ENCODE data around the gene SKOR1. TPM values are rescaled to one million over a fixed set of nuclear protein-coding genes. Genes with fewer than 3 reads are reported as not detected.

SKOR1 gene
- total and polyA plus RNA-seq, 2 of the 4 experiments (the other 2 are of a cell fraction), result 0.03 TPM; not detected in 1

- Histone ChIP-seq H2BK15ac (ENCODE audit: low read depth, low read length) (no peak overlapping the region), H3K9ac (ENCODE audit: low read depth, low read length) (no peak overlapping the region), H2AK9ac (replicated peaks; ENCODE audit: low read depth, low read length, poor library complexity) (no peak overlapping the region), H2BK120ac (ENCODE audit: low read depth, low read length) (no peak overlapping the region), H3K23ac (ENCODE audit: low read depth, low read length) (no peak overlapping the region), H2AK5ac (ENCODE audit: low read depth, low read length) (no peak overlapping the region), H4K91ac (ENCODE audit: insufficient read depth, low read depth, low read length) (no peak overlapping the region), H3K4me2 (ENCODE audit: low read depth, low read length) (no peak overlapping the region), H3K27ac (ENCODE audit: insufficient read depth, low read length) (no peak overlapping the region), H3K4ac (ENCODE audit: low read depth, low read length) (no peak overlapping the region), H4K5ac (ENCODE audit: low read depth, low read length) (no peak overlapping the region), H3K36me3 (ENCODE audit: control insufficient read depth, insufficient read depth, low read length) (peaks cover 2% of the 10 kb centered on the region; the same call in 1 of the 2 replicates), H2BK5ac (ENCODE audit: low read depth, low read length, poor library complexity, severe bottlenecking) (no peak overlapping the region), H3K4me1 (ENCODE audit: control insufficient read depth, insufficient read depth, low read length) (no peaks in the 10 kb centered on the region), H3K9me3 (ENCODE audit: control insufficient read depth, insufficient read depth, low read length) (no peaks in the 10 kb centered on the region), H3K14ac (replicated peaks; ENCODE audit: low read depth, low read length) (no peak overlapping the region), H3K79me1 (ENCODE audit: low read depth in 1 of 2, low read length in 2 of 2) (no peaks in the 10 kb centered on the region), H4K8ac (ENCODE audit: low read depth in 2 of 2, low read length in 2 of 2) (no peak overlapping the region), H4K20me1 (ENCODE audit: insufficient read depth, low read length) (0 out of 2 replicates have a peak, but pooled peaks cover 3% of the 10 kb centered on the region), H3K56ac (ENCODE audit: extremely low read depth, insufficient read depth, low read length) (no peak overlapping the region), H2BK20ac (ENCODE audit: low read depth, low read length) (no peak overlapping the region), H3K9me1 (ENCODE audit: insufficient read depth, low read length) (no peaks in the 10 kb centered on the region), H3K4me3 (ENCODE audit: insufficient read depth, low read depth, low read length) (no peak overlapping the region), H2AFZ (replicated peaks; ENCODE audit: low read length, poor library complexity) (no peak overlapping the region), H3K18ac (ENCODE audit: low read depth, low read length) (no peak overlapping the region), H3K27me3 (ENCODE audit: control insufficient read depth, insufficient read depth, low read length) (no peaks in the 10 kb centered on the region)
- dilution Hi-C loops (cut with HindIII; ENCODE audit: low sequenced_read_pairs, unreplicated experiment) (no loop called here), intact Hi-C loops (cut with micrococcal nuclease) (no loop called here), in situ Hi-C loops (cut with MboI; ENCODE audit: low sequenced_read_pairs) (no loop called here)
- TF ChIP-seq USF2 (IDR thresholded peaks at IDR 0.05; ENCODE audit: low read depth, low read length), result no peak
- CTCF ChIA-PET, result no interaction called here
- DNase-seq (no peak), ATAC-seq (ENCODE audit: low read depth) (no peak)
- POLR2A ChIA-PET (ENCODE audit: unreplicated experiment), result no interaction called here
- no TSS peak for BruUV-seq (replicated peaks)
These were observed 36.3 kb upstream of the SKOR1 start for GRCh38 chr15:67788986-67789385.
